Ovary (tissue), 9 donors: Measurements from ENCODE around the gene TMPRSS13. TPM values are rescaled to one million over a fixed set of nuclear protein-coding genes. Genes with fewer than 3 reads are reported as not detected.

ENCODE experiments used
- DNase-seq, 5 donors: peaks; one replicate each; pipeline ENCODE4 v3.0.0-alpha.2; 2019 to 2020
- H3K27ac ChIP-seq, 2 donors: fragments of 200-600 bp; one replicate each; pipeline versions ENCODE4 v1.5.1 to v1.8.0; 2019 to 2022
- H3K27me3 ChIP-seq: fragments of 200-600 bp; one replicate; pipeline ENCODE4 v1.8.0; 2022
- H3K36me3 ChIP-seq: fragments of 200-600 bp; sonication (generic); one replicate; pipeline ENCODE4 v1.5.1; 2019
- H3K4me1 ChIP-seq: one replicate; pipeline ENCODE4 v1.8.1; 2013; ENCODE audit warnings: mild to moderate bottlenecking, moderate library complexity; ENCODE audit not compliant: insufficient read depth
- H3K4me3 ChIP-seq: fragments of 200-600 bp; sonication (generic); one replicate; pipeline ENCODE4 v1.5.1; 2017
- H3K9me3 ChIP-seq, 2 donors: fragments of 200-600 bp in 1 of 2; sonication (generic) in 1 of 2; one replicate each; pipeline versions ENCODE4 v1.5.1 to v1.8.1; 2013 to 2019; ENCODE audit warnings: mild to moderate bottlenecking in 1 of 2, moderate library complexity in 1 of 2
- CTCF ChIP-seq, 3 donors: fragments of 450-650 bp in 2 of 3; fragments of 200-600 bp in 1 of 3; IDR thresholded peaks; one replicate each; pipeline versions ENCODE4 v1.5.1 to v1.8.0; 2016 to 2022; ENCODE audit warnings: antibody characterized with exemption in 3 of 3, mild to moderate bottlenecking in 1 of 3
- EP300 ChIP-seq: sonication (generic); formaldehyde crosslinking; IDR thresholded peaks from one replicate; pipeline ENCODE4 v1.6.1; 2017; ENCODE audit warnings: antibody characterized with exemption
- POLR2A ChIP-seq: fragments of 450-650 bp; IDR thresholded peaks from one replicate; pipeline ENCODE4 v1.6.1; 2017; ENCODE audit warnings: antibody characterized with exemption, mild to moderate bottlenecking, moderate library complexity
- WGBS, 3 donors: extraction: QIAGEN DNeasy Blood & Tissue Kit in 1 of 3; methylation state at CpG; one replicate each; pipeline versions ENCODE4 v1.1.5 to v1.1.7; 2013 to 2017; 5-methylcytosine and 5-hydroxymethylcytosine counted together
- intact Hi-C, 4 donors: fragments of 100-400 bp; cut with DNase I; formaldehyde crosslinking; loops; one replicate each; pipeline versions ENCODE4 v1.11.0 to v1.15.1; 2022 to 2023
- polyA plus RNA-seq, 2 donors: library from polyadenylated mRNA; stranded (reverse); fragments of 200-250 nt in 1 of 2; fragments of 350-450 nt in 1 of 2; fragmentation: Illumina TruSeq in 1 of 2; extraction: RNeasy Lipid Tissue Mini Kit (QIAGEN cat#74804) in 1 of 2; gene quantifications; one replicate each; pipeline ENCODE4 v1.2.3, GENCODE V29; 2013 to 2014
- total RNA-seq, 7 donors: library from RNA; depleted of rRNA in 2 of 7; stranded (reverse); fragments of >200 nt in 2 of 7; fragmentation: NEBNext Ultra II Directional in 3 of 7; extraction: Animal tissue kit (Norgen Biotek cat#: 25700) in 3 of 7; gene quantifications; one replicate each; pipeline versions ENCODE4 v1.1.0 to v1.2.4, GENCODE V29; 2016 to 2023
- donor health status: DM: no; HTN: no; CAD: no; lungs with moderate emphysema.
- donor health status: DM: no; HTN: no; CAD: no.
- donor health status: Bipolar disorder and iron deficiency.
- donor health status: DM: yes; HTN: yes; CAD: no.
- donor health status: DM: no; HTN: no; CAD: no.
- donor health status: DM: yes; HTN: yes; CAD: no.

TMPRSS13 gene
- total and polyA plus RNA-seq, 9 donors = 0.05 to 2.0 (median 0.22) TPM; not detected in 2

- Histone ChIP-seq H3K9me3 (no peaks in the 10 kb centered on the region), H3K4me3 (no peak overlapping the region), H3K36me3 (no peaks in the 10 kb centered on the region), H3K27me3 (no peaks in the 10 kb centered on the region), H3K27ac (no peak overlapping the region), H3K4me1 (peaks cover 8% of the 10 kb centered on the region)
- WGBS, 3 donors = 86 to 88% (median 88%) methylated on average over 19 of the region's 19 CpGs
- DNase-seq = peak in 1 of 5 donors; percentile 6
- intact Hi-C loops = no loop called here
- TF ChIP-seq EP300 (no peak), POLR2A (no peak), CTCF (IDR thresholded peaks at IDR 0.05) (no peak)
Measured at GRCh38 chr11:117934526-117935307, 5.5 kb upstream of the TMPRSS13 start.

- WGBS, 3 donors = 74 to 84% (median 82%) methylated on average over 5 of the region's 5 CpGs
- intact Hi-C loops = no loop called here
Measured at GRCh38 chr11:117933930-117934329, 4.7 kb upstream of the TMPRSS13 start.

DNA sequence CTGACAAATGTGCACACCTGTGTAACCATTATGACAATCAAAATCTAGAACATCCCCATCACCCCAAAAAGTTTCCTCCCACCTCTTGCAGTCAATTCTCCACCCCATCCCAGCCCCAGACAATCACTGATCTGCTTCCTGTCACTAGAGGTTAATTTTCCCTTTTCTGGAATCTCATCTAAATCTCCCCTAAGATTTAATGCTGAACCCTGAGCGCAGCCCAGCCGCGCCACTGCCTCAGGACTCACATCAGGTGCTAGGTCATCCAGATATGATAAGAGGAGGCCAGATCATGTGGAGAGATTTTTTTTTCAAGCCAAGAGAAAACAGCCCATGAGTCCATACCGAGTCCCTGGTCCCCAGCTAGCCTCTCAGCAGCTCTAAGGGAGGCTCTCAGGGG lies 4.3 kb upstream of the TMPRSS13 start:
- no peak overlapping the region for H3K27ac ChIP-seq
- intact Hi-C loops = no loop called here
- H3K4me1 ChIP-seq = peaks cover 8% of the 10 kb centered on the region
- no peaks in the 10 kb centered on the region for H3K27me3 ChIP-seq
- no peaks in the 10 kb centered on the region for H3K36me3 ChIP-seq
- no peak for DNase-seq
- TF ChIP-seq CTCF (IDR thresholded peaks at IDR 0.05) = no peak
- TF ChIP-seq POLR2A = no peak
- no peak for TF ChIP-seq EP300
- 84 to 97% (median 91%) methylated on average over 4 of the region's 4 CpGs for WGBS, 3 donors
- H3K9me3 ChIP-seq = no peaks in the 10 kb centered on the region
- H3K4me3 ChIP-seq = no peak overlapping the region

More at GRCh38 chr11:117933930-117934329, 4.7 kb upstream of the TMPRSS13 start:
- DNase-seq = peak in 1 of 5 donors; percentile 4
- Histone ChIP-seq H3K4me3 (no peak overlapping the region), H3K9me3 (no peaks in the 10 kb centered on the region), H3K27me3 (no peaks in the 10 kb centered on the region), H3K27ac (no peak overlapping the region), H3K36me3 (no peaks in the 10 kb centered on the region), H3K4me1 (peaks cover 8% of the 10 kb centered on the region)
- TF ChIP-seq CTCF (IDR thresholded peaks at IDR 0.05) = no peak
- TF ChIP-seq POLR2A = no peak
- no peak for TF ChIP-seq EP300

DNA sequence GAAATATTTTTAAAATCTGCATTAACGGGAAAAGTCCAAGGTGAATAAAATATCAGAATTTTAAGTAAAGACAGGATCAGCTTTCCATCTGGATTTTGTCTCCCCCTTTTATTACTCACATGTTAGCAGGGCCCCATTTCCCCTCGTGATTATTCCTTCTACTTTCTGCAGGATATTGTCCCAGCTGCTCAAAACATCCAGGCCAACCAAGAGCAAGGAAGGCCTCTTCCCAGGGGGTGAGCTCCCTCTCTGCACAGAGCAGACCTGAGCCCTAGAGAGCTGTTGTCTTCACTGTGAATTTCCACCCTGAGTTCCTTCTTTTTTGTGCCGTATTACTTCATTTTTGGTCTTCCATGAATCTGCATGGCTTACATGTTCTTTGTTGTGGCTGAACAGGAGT lies 3.7 kb upstream of the TMPRSS13 start:
- Histone ChIP-seq H3K36me3 (no peaks in the 10 kb centered on the region), H3K9me3 (no peaks in the 10 kb centered on the region), H3K4me1 (peaks cover 7% of the 10 kb centered on the region), H3K27ac (no peak overlapping the region), H3K27me3 (no peaks in the 10 kb centered on the region), H3K4me3 (no peak overlapping the region)
- TF ChIP-seq POLR2A = no peak
- TF ChIP-seq EP300 = no peak
- TF ChIP-seq CTCF (IDR thresholded peaks at IDR 0.05) = no peak
- intact Hi-C loops = no loop called here
- DNase-seq = no peak
- 73 to 85% (median 80%) methylated on average over 3 of the region's 3 CpGs for WGBS, 3 donors
